Measurements from ENCODE around the gene SH3RF1.

The SH3RF1 gene

DNA sequence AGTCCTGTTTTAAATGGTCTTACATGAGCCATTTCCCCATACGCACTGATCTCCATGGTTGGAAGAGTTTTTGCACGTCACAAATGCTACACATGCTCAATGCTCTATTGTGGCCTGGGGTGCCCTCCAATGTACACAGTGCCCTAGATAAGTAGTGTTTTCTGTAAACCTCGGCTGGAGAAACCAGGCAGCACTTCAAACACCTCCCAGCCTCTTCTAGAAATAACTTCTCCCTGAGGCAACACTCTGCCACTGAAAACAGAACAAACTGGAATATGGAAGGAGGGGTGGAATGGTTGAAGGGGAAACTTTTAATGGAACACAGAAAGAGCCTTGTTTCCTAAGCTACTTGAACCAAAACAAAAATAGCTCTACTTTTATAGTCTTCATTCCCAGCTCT, 136.8 kb downstream of the SH3RF1 start:
- DNase-seq (ENCODE audit: low spot score): no peak

DNA sequence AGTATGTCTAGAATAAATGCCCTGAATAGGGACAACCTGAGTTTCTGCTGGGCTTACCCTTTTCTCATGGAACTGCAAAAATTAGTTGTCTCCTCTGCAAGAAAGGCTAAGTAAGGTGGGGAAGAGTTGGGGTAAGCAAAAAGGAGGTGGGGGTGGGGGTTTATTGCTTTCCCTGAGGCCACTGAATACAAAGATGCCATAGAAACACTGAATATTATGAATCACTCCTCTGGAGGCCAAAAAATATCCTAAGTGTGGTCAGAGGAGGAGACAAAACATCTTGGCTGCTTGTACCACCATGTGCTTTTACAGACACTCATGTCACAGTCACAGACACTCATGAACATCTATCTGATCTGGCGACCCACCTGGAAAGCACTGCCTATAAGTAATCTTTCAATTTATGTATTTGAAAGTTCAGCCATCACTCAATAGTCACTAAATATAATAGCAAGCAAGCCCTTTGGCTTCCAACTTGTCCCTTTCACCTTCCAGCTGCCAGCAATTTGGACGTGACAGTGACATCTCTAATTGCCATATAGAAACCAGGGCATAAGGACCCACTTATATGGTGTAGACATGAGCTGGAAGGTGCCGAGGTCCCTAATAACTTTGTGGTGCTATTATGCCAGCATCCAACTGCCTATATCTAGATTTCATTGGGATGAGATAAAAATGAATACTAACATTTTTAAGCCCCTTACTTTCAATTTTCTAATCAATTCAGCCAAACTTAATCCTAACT, 138.0 kb downstream of the SH3RF1 start:
- no peak for DNase-seq (ENCODE audit: low spot score)

DNA sequence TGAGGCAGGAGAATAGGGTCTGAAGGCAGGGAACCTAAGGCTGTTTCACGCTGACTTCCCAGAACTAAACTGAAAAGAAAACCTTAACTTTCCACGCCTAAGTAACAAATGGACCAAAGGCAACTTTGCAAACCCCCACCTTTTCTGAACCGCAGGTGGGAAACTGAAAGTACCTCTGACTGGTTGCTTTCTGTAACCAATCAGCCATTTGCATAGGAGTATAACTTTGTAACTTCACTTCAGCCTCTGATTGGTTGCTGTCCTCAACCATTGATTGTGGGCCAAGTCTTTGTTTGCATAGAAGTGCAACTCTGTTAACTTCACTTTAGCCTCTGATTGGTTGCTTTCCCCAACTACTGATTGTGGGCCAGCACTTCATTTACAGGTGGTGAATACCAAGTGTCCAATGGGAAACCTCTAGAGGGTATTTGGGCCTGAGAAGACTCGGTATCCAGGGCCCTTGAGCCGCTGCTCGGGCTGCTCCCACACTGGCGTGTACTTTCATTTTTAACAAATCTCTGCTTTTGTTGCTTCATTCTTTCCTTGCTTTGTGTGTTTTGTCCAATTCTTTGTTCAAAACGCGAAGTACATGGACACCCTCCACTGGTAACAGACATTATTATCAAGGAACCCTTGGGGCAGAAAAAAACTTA, 139.1 kb downstream of the SH3RF1 start:
- DNase-seq (ENCODE audit: low spot score): no peak

GRCh38 chr4:169128902-169129301, 141.9 kb downstream of the SH3RF1 start:
- DNase-seq (ENCODE audit: low spot score): no peak

DNA sequence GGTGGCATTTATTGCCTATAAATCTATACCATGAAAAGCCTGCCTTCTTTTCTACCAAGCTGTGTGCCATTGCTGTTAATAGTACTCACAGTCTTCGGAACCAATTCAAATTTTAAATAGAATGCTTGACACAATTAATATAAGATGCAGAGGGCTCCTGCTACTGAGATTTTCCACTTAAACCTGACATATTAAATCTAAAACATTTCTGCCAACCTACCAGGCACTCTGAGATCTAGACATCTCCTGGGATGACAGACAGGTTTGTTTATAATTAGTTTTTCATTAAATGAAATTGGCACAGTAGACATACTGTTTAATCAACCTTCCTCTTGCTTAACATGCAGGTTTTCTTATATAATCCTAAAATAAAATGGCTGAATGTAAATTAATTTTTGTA, 143.4 kb downstream of the SH3RF1 start:
- DNase-seq (ENCODE audit: low spot score): no peak

GRCh38 chr4:169124661-169125060, 146.1 kb downstream of the SH3RF1 start:
- no peak for DNase-seq (ENCODE audit: low spot score)

- DNase-seq (ENCODE audit: low spot score): no peak
Measured at GRCh38 chr4:169122422-169122821, 148.3 kb downstream of the SH3RF1 start.

- DNase-seq (ENCODE audit: low spot score): no peak
Measured at GRCh38 chr4:169121861-169122382, 148.8 kb downstream of the SH3RF1 start.

GRCh38 chr4:169120624-169121023, 150.1 kb downstream of the SH3RF1 start:
- no peak for DNase-seq (ENCODE audit: low spot score)

- DNase-seq (ENCODE audit: low spot score): no peak
Measured at GRCh38 chr4:169119536-169119935, 151.2 kb downstream of the SH3RF1 start.

GRCh38 chr4:169117591-169118081, 153.1 kb downstream of the SH3RF1 start:
- DNase-seq (ENCODE audit: low spot score): no peak

DNA sequence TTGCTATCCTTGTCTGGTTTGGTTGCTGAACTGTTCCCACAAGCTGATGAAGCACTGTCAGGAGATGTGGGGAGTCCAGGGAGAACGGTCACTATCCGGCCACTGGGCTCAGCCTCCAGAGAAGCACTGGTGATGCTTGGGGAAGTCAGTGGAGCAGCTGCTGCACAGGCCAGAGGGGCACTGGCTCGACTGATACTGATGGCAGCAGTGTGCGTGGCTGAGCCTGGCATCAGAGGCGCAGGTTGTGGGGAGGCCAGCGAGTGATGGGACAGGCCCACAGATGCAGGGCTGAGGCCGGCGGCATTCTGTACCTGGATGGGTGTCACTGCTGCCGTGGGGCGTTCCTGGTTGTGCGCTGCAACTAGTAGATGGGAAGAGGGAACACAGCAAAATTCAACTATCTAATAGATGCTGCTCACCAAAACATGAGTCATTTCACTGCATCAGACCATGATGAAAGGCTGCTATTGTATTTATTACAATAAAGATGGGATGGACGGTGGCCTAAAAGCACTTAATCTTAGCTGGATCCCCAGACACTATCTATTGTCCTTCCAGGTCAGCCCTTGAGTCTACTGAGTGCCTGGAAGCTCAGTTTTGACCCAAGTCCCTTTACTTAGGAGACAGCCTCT, 154.4 kb downstream of the SH3RF1 start:
- peak; percentile 49 for DNase-seq (ENCODE audit: low spot score)

DNA sequence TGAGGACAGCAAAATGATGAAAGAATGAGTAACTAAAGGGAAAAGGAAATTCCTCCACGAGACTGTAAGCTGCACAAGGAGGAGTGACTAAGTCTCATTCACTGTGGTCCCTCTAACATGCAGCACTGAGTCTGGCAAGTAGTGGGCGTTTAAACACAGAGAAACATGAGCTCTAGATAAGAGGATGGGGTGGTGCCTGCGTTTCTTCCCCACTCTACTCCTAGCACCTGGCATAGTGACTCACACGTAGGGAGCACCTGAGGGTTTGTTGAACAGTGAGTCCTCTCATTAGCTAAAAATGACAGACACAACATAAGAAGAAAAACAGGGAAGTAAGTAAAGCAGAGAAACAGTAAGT, 154.9 kb downstream of the SH3RF1 start:
- peak; percentile 32 for DNase-seq (ENCODE audit: low spot score)

DNA sequence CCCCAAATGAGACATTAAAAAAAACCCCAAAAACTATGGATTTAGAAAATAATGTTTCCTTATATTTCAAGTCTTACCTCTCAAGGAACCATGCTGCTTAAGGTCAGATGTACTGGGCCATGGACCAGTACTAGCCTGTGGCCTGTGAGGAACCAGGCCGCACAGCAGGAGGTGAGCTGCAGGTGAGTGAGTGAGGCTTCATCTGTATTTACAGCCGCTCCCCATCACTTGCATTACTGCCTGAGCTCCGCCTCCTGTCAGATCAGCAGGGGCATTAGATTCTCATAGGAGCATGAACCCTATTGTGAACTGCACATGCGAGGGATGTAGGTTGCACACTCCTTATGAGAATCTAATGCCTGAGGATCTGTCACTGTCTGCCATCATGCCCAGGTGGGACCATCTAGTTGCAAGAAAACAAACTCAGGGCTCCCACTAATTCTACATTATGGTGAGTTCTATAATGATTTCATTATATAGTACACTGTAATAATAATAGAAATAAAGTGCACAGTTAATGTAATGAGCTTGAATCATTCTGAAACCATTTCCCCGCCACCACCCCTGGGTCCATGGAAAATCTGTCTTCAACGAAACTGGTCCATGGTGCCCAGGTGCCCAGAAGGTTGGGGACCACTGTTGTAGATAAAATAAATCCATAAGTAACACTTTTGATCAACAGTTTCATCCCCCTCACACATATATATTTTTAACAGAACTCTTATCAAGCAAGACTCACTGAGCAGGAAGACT, 155.4 kb downstream of the SH3RF1 start:
- no peak for DNase-seq (ENCODE audit: low spot score)

- DNase-seq (ENCODE audit: low spot score): no peak
Measured at GRCh38 chr4:169114341-169114974, 156.3 kb downstream of the SH3RF1 start.

DNA sequence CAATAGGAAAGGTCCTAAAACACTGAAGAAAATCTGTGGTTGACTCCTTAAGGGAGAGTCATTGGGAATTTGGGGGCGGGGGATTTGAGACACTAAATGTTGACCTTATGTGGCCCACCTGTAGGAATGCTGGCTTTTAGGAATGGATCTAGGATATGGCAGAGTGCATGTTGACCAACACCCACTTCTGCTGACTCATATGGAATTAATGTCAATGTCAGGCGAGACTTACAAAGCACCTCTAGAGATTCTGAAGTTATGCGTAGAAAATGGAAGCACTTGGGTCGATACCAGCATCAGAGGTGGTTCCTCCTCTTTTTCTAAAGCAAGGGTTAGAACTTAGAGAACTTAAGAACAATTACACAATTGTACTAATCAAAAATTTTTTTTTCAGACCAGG, 160.1 kb downstream of the SH3RF1 start:
- DNase-seq (ENCODE audit: low spot score): no peak

DNA sequence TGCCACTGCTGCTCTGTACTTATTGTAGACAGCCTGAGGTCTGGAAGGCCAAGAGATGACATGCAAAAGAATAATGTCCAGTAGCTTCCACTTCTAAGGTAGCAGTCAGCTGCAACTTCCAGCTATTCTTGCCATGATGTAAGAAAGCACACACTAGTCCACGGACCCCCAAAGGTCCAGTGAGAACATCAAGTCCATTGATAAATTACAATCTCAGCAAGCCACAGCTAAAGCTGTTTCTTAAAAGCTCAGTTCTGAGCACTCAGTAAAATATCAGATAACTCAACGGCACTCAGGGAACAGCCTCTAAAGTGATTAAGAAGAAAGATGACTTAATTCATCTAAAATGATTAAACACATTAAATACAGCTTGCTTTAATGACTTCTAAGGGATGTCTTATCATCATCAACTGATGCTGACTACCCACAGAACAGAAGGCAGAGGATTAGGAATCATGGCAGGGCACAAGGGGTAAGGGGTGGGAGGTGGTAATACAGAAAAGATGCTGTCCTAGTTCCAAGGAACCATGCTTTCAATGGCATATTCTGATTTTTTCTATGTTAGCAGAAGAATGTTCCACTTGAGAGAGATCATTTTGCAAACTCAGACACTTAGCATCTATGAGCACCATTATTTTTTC, 161.6 kb downstream of the SH3RF1 start:
- DNase-seq (ENCODE audit: low spot score): no peak

DNA sequence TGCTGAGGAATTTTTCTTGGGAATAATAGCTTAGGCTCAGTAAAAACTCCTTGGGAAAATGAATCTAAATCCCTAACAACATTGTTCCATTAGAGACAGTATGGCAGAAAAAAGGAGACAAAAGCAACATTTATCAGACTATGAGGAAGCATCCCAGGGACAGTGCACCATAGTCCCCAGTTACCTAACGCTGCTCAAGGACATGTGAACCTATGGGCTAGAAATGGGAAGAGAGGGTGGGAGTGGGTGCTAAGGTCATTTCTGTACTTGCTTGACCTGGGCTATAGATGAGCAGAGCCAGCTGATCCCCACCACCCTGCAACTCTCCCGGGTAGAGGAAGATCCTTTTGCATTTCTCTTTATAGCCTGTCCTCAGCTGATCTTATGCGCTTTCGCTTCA, 162.5 kb downstream of the SH3RF1 start:
- no peak for DNase-seq (ENCODE audit: low spot score)

GRCh38 chr4:169107528-169107927, 163.2 kb downstream of the SH3RF1 start:
- no peak for DNase-seq (ENCODE audit: low spot score)

- DNase-seq (ENCODE audit: low spot score): no peak
Measured at GRCh38 chr4:169106696-169107229, 164.0 kb downstream of the SH3RF1 start.

- no peak for DNase-seq (ENCODE audit: low spot score)
Measured at GRCh38 chr4:169105620-169106019, 165.1 kb downstream of the SH3RF1 start.

Measured in Ammon's horn (tissue), 1 donor.